Islet precursor cell (in vitro differentiated cells): ENCODE data around the gene GPRC5C.

Source experiments
- DNase-seq: peaks from one replicate; pipeline ENCODE4 v3.0.0-alpha.2; 2018

GPRC5C gene

DNA sequence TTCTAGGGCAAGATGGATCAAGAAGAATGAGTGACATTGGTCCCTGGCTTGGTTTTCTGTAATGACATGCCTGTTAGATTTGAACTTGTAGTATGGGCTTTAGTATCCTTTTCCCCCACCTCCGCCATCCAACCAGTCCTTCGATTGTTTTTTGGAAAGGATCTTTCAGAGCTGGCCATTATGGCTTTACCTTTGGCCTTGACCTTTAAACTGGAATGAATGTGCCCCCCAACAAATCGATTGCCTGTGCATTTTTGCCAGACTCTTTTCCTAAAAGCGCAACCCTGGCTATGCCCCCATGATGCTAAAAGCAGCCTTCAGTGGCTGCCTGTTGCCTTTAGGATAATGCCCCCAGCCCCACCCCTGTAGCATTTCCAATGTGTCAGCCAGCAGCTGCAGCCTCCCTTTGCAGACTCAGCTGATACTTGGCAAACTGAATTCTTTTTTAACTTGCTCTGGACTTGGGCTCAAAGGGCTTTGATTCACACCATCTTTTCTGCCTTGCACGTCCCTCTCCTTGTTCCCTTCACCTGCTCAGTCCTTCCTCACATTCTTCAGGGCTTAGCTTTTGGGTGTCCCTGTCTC, 4.0 kb downstream of the GPRC5C start:
- no peak for DNase-seq

GRCh38 chr17:74437702-74438101, 5.8 kb downstream of the GPRC5C start:
- DNase-seq, result no peak

DNA sequence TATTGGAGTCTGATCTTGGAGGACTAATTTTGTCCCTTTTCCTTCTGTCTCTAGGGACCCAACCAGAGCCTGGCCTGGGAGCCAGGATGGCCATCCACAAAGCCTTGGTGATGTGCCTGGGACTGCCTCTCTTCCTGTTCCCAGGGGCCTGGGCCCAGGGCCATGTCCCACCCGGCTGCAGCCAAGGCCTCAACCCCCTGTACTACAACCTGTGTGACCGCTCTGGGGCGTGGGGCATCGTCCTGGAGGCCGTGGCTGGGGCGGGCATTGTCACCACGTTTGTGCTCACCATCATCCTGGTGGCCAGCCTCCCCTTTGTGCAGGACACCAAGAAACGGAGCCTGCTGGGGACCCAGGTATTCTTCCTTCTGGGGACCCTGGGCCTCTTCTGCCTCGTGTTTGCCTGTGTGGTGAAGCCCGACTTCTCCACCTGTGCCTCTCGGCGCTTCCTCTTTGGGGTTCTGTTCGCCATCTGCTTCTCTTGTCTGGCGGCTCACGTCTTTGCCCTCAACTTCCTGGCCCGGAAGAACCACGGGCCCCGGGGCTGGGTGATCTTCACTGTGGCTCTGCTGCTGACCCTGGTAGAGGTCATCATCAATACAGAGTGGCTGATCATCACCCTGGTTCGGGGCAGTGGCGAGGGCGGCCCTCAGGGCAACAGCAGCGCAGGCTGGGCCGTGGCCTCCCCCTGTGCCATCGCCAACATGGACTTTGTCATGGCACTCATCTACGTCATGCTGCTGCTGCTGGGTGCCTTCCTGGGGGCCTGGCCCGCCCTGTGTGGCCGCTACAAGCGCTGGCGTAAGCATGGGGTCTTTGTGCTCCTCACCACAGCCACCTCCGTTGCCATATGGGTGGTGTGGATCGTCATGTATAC, 8.0 kb downstream of the GPRC5C start:
- no peak for DNase-seq

GRCh38 chr17:74441537-74441936, 9.6 kb downstream of the GPRC5C start:
- DNase-seq, result no peak

DNA sequence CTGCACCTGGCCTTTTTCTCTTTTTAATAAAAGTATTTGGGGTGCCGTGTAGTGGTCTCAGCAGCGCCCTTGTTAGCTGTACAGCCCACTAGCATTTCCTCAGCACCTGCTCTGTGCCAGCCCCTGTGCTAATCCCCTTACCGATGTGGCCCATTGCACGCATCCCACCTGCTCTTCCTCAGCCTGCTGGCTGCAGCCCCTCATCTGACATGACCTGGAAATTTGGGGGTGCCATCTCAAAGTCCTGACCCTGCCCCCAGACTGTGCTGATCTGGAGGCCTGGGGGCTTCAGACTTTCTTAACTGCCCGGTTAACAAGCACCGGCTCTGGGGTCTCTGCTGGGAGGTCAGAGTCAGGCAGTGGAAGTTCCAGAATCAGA, 10.4 kb downstream of the GPRC5C start:
- no peak for DNase-seq

DNA sequence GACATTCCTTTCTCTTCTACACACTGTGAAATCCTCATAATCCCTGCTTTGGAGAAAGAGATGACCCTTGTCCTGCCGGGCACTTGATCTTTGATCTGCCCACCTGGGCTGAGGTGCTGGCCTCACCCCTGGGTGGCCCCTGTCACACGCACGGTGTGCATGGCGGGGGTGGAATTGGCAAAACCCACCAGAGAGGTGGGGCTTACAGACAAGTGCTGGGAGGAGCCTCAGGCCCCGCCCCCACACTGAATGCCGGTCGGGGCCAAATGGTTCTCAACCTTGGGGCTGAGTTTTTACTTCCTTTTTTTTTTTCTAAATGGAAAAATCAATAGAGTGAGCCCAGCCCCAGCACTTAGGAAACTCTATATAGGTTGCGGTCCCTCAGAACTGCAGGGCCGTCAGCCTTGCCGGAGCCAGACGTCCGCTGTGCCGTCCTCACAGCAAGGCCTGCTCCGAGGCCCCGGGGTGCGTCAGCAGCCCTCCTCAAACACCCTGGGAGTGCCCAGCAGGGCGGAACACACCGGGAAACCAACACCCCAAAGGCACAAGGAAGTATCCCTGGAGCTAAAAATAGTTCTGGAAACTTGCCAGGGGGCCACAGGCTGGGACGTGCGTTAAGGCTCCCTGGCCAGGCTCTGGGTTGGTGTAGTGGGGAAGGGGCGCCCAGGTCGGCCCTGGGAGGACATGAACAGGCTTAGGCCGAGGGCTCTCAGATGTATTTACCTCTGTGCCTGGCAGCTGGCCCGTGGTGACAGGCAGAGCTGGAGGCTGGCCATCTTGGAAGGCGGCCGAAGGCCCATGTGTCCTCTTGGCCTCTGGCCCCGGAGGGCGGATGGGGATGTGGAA, 11.0 kb downstream of the GPRC5C start:
- peak; percentile 62 for DNase-seq

- no peak for DNase-seq
These were observed 11.8 kb downstream of the GPRC5C start for GRCh38 chr17:74443516-74444296.

DNA sequence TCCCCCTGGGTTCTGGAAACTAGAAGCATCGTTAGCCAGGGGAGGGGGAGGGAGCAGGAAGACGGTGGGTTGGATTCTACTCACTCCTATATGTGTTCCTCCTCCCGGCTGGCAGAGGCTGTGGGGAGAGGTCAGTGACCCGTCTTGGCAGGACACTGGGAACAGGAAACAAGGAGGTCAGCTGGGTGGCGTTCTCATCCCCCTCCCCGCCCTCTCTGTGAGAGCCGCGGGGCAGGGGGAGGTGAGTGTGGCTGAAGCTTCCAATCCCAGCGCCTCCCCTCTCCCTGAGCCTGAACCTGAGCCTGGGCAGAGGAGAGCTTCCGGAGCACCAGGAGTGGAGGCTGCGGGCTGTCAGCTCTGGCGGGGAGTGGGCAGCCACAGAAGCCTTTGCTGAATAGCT, 12.5 kb downstream of the GPRC5C start:
- DNase-seq, result peak; percentile 57

- no peak for DNase-seq
These were observed 13.3 kb downstream of the GPRC5C start for GRCh38 chr17:74445158-74445557.

DNA sequence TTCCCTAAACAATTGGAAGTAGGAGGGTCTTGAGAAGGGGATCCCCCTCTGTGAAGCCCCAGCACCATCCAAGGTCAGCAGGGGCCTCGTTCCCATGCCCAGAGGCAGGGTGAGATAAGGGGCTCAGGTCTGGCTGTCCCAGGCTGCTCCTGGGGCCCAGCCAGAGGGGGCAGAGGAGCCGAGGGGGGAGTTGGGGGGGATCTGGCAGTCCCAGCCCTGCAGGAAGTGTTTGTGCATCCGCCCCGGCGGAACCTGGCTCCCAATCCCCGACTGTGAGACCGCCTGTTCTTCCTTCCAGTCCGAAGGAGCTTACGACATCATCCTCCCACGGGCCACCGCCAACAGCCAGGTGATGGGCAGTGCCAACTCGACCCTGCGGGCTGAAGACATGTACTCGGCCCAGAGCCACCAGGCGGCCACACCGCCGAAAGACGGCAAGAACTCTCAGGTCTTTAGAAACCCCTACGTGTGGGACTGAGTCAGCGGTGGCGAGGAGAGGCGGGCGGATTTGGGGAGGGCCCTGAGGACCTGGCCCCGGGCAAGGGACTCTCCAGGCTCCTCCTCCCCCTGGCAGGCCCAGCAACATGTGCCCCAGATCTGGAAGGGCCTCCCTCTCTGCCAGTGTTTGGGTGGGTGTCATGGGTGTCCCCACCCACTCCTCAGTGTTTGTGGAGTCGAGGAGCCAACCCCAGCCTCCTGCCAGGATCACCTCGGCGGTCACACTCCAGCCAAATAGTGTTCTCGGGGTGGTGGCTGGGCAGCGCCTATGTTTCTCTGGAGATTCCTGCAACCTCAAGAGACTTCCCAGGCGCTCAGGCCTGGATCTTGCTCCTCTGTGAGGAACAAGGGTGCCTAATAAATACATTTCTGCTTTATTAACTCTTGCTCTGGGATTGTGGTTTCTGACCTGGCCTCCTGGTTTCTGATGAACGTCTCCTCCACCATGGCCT, 14.9 kb downstream of the GPRC5C start:
- no peak for DNase-seq

- DNase-seq, result no peak
These were observed 15.8 kb downstream of the GPRC5C start for GRCh38 chr17:74447628-74448159.

- no peak for DNase-seq
These were observed 16.9 kb downstream of the GPRC5C start for GRCh38 chr17:74448756-74449155.

DNA sequence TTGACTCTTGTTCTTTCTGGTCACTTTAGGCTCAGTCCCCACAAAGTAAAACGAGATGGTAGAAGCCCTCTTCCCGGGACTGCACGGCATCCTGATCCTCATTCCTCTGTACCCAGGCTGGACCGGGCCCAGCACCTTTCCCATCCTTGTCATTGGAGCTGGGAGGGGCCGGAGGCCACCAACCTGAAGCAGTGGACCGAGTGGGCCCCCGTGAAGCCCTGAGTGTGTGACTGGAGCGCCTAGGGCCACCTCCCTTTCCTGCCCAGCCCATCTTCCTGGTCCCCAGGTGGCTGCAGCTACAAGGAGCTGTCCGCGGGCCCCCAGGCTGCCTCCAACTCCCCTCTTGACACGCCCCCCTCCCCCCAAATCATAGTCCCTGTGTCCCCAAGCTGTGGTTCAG, 17.4 kb downstream of the GPRC5C start:
- peak; percentile 48 for DNase-seq

GRCh38 chr17:74449773-74450172, 17.9 kb downstream of the GPRC5C start:
- DNase-seq, result no peak

- DNase-seq, result peak; percentile 53
These were observed 18.3 kb downstream of the GPRC5C start for GRCh38 chr17:74450231-74450630.

DNA sequence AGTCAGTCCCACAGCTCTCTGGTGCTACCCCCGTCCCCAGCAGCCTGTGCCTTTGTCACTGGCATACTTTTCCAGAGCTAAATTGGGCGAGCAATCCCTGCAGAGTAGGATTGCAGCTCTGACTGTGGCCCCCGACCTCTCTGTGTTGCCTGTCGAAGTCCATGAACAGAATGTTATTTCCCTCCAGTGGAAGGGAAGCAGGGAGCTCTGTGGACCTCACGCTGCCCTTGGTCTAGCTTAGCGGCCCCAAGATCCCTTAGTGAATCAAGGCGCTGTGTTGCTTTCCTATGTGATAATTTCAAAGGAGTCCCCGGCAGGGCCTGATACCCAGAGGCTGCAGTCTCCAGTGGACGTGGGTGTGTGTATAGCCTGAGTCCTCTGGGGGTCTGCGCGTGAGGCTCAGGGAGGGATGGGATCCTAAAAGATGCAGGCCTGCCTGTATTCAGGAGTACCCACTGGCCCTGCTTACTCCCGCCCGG, 19.1 kb downstream of the GPRC5C start:
- DNase-seq, result peak; percentile 55

GRCh38 chr17:74451557-74451956, 19.7 kb downstream of the GPRC5C start:
- DNase-seq, result no peak

DNA sequence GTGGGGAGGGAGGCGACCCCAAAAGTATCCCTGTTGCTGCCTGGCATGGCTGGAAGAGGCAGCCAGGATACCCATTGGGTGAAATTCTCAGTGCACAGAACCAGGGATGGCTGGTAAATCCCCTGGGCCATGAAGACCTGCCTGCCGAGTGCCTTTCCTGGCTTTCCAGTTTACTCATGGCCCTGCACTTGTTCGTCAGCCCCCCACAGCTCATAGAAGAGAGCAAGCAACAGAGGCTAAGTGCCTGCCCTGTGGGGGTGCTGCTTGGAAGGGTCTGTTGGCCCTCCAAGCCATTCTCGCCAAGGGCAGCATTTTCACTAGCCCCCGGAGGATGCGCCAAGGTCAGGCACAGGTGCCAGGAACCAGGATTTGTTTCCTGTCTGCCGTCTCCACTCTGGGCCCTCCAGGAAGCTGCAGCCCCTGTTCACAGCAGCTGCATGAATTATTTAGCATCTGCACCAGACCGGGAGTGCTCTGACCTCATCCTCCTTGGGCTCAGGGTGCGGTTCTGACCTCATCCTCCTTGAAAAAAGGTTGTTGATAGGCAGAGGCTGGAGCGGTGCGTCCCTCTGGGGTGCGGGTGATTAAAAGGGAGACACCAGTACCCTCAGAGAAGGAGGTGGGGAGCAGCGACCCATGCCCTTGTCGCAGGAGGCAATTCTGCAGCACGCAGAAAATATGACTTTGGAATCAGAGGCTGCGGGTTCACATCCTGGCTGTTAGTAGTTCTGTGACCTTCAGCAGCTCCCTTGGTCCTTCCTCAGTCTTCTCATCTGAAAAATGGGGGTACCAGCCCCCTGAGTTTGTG, 20.3 kb downstream of the GPRC5C start:
- DNase-seq, result peak; percentile 72

GRCh38 chr17:74452841-74453661, 21.2 kb downstream of the GPRC5C start:
- DNase-seq, result peak; percentile 77
